Activated CD4-positive, CD25-positive, alpha-beta regulatory T cell treated with anti-CD3 and anti-CD28 coated beads, Interleukin-2, amount 50 U/mL, for 72 hours (primary cell): Measurements from ENCODE around the gene OR11G2.
"Not testable (repeated sequence)": the region's sequence is repeated elsewhere in the genome, so short reads cannot be mapped to it uniquely, and the experiment has no call there.

ENCODE experiments used
- DNase-seq: peaks from one replicate; pipeline ENCODE4 v3.0.0; 2021

The OR11G2 gene

DNA sequence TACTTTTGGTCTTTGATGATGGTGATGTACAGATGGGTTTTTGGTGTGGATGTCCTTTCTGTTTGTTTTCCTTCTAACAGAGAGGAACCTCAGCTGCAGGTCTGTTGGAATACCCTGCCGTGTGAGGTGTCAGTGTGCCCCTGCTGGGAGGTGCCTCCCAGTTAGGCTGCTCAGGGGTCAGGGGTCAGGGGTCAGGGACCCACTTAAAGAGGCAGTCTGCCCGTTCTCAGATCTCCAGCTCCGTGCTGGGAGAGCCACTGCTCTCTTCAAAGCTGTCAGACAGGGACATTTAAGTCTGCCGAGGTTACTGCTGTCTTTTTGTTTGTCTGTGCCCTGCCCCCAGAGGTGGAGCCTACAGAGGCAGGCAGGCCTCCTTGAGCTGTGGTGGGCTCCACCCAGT, 44.7 kb downstream of the OR11G2 start:
- not testable (repeated sequence) for DNase-seq

DNA sequence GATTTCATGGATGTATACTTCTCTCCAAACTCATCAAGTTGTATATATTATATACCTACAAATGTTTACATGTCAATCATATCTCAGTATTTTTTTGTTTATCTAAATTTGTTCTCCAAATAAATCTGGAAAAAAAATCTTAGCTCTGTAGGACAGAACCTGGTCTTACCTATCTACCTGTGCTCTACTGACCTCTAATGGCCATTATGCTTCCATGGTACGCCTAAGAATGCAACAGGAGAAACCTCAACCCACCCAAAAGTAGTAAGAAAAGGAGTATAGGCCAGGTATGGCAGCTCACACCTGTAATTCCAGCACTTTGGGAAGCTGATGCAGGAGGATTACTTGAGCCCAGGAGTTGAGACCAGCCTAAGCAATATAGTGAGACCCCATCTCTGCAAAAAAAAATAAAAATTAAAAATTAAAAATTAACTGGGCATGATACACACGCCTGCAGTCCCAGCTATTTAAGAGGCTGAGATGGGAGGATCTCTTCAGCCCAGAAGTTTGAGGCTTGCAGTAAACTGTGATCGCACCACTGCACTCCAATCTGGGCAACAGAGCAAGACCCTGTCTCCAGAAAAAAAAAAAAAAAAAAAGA, 57.0 kb downstream of the OR11G2 start:
- DNase-seq = no peak
